SH-SY5Y (cell line): ENCODE results near the gene ARF1.

Experiments
- GATA2 ChIP-seq: IDR thresholded peaks from 2 replicates; pipeline ENCODE4 v1.6.1; 2011; ENCODE audit warnings: mild to moderate bottlenecking, low read depth, low read length
- GATA3 ChIP-seq: IDR thresholded peaks from 2 replicates; pipeline ENCODE4 v1.6.1; 2011; ENCODE audit warnings: low read depth, mild to moderate bottlenecking, low read length, moderate library complexity

- TF ChIP-seq GATA2 (no peak), GATA3 (no peak)
Observed at GRCh38 chr1:228043281-228043848, 39.1 kb upstream of the ARF1 start.
